GF-D8 (cell line): Measurements from ENCODE around the gene FLAD1.
A peak's percentile ranks its signal among the peaks of the same experiment; 100 is the strongest.

Experiments
- DNase-seq: peaks from one replicate; lab custom pipeline; 2025; lab: John Stamatoyannopoulos, UW

Gene FLAD1

GRCh38 chr1:155017041-155017945 is 34.1 kb downstream of the FLAD1 start:
- peak; percentile 58 for DNase-seq

GRCh38 chr1:155017946-155018316 is 34.8 kb downstream of the FLAD1 start:
- DNase-seq: no peak

GRCh38 chr1:155018617-155019348 is 35.6 kb downstream of the FLAD1 start:
- DNase-seq: no peak

- DNase-seq: no peak
Measured at GRCh38 chr1:155019377-155020245, 36.5 kb downstream of the FLAD1 start.

GRCh38 chr1:155022136-155022926 is 39.2 kb downstream of the FLAD1 start:
- DNase-seq: no peak

- peak; percentile 22 for DNase-seq
Measured at GRCh38 chr1:155022927-155023236, 39.7 kb downstream of the FLAD1 start.

- no peak for DNase-seq
Measured at GRCh38 chr1:155023627-155024026, 40.5 kb downstream of the FLAD1 start.

- no peak for DNase-seq
Measured at GRCh38 chr1:155024315-155024714, 41.2 kb downstream of the FLAD1 start.

GRCh38 chr1:155026154-155026553 is 43.0 kb downstream of the FLAD1 start:
- DNase-seq: no peak

GRCh38 chr1:155026588-155026987 is 43.4 kb downstream of the FLAD1 start:
- DNase-seq: no peak

- no peak for DNase-seq
Measured at GRCh38 chr1:155029513-155030242, 46.5 kb downstream of the FLAD1 start.

GRCh38 chr1:155030243-155030795 is 47.2 kb downstream of the FLAD1 start:
- DNase-seq: no peak

- no peak for DNase-seq
Measured at GRCh38 chr1:155030899-155031298, 47.8 kb downstream of the FLAD1 start.

GRCh38 chr1:155032886-155033285 is 49.7 kb downstream of the FLAD1 start:
- DNase-seq: no peak

- no peak for DNase-seq
Measured at GRCh38 chr1:155033524-155033923, 50.4 kb downstream of the FLAD1 start, which contains the start of the genes DCST1 and DCST2. Gene DCST1 (plus strand): TSS chr1:155033824. CDS start chr1:155034037, 213 bp downstream. Gene DCST2 (minus strand): TSS chr1:155033781. CDS start chr1:155033701, 80 bp downstream.

GRCh38 chr1:155034318-155035208 is 51.4 kb downstream of the FLAD1 start:
- DNase-seq: no peak

- DNase-seq: no peak
Measured at GRCh38 chr1:155035936-155036335, 52.8 kb downstream of the FLAD1 start.

GRCh38 chr1:155037043-155037442 is 53.9 kb downstream of the FLAD1 start:
- no peak for DNase-seq

- DNase-seq: no peak
Measured at GRCh38 chr1:155037851-155038441, 54.8 kb downstream of the FLAD1 start.
